Measurements from ENCODE around the gene SEL1L2.

- TF ChIP-seq CTCF (IDR thresholded peaks at IDR 0.05), result no peak
- no peak for TF ChIP-seq POLR2A (IDR thresholded peaks at IDR 0.05)
- no peak for TF ChIP-seq POLR2AphosphoS5 (IDR thresholded peaks at IDR 0.05)
These were observed 190.4 kb downstream of the SEL1L2 start for GRCh38 chr20:13799974-13800373.
